Ovary (tissue), 9 donors: ENCODE results near the gene PROP1. TPM values are rescaled to one million over a fixed set of nuclear protein-coding genes. Genes with fewer than 3 reads are reported as not detected.

ENCODE experiments used
- DNase-seq, 5 donors: peaks; one replicate each; pipeline ENCODE4 v3.0.0-alpha.2; 2019 to 2020
- H3K27ac ChIP-seq, 2 donors: fragments of 200-600 bp; one replicate each; pipeline versions ENCODE4 v1.5.1 to v1.8.0; 2019 to 2022
- H3K27me3 ChIP-seq: fragments of 200-600 bp; one replicate; pipeline ENCODE4 v1.8.0; 2022
- H3K36me3 ChIP-seq: fragments of 200-600 bp; sonication (generic); one replicate; pipeline ENCODE4 v1.5.1; 2019
- H3K4me1 ChIP-seq: one replicate; pipeline ENCODE4 v1.8.1; 2013; ENCODE audit warnings: mild to moderate bottlenecking, moderate library complexity; ENCODE audit not compliant: insufficient read depth
- H3K4me3 ChIP-seq: fragments of 200-600 bp; sonication (generic); one replicate; pipeline ENCODE4 v1.5.1; 2017
- H3K9me3 ChIP-seq, 2 donors: fragments of 200-600 bp in 1 of 2; sonication (generic) in 1 of 2; one replicate each; pipeline versions ENCODE4 v1.5.1 to v1.8.1; 2013 to 2019; ENCODE audit warnings: mild to moderate bottlenecking in 1 of 2, moderate library complexity in 1 of 2
- CTCF ChIP-seq, 3 donors: fragments of 450-650 bp in 2 of 3; fragments of 200-600 bp in 1 of 3; IDR thresholded peaks; one replicate each; pipeline versions ENCODE4 v1.5.1 to v1.8.0; 2016 to 2022; ENCODE audit warnings: antibody characterized with exemption in 3 of 3, mild to moderate bottlenecking in 1 of 3
- EP300 ChIP-seq: sonication (generic); formaldehyde crosslinking; IDR thresholded peaks from one replicate; pipeline ENCODE4 v1.6.1; 2017; ENCODE audit warnings: antibody characterized with exemption
- POLR2A ChIP-seq: fragments of 450-650 bp; IDR thresholded peaks from one replicate; pipeline ENCODE4 v1.6.1; 2017; ENCODE audit warnings: antibody characterized with exemption, mild to moderate bottlenecking, moderate library complexity
- WGBS, 3 donors: extraction: QIAGEN DNeasy Blood & Tissue Kit in 1 of 3; methylation state at CpG; one replicate each; pipeline versions ENCODE4 v1.1.5 to v1.1.7; 2013 to 2017; 5-methylcytosine and 5-hydroxymethylcytosine counted together
- intact Hi-C, 4 donors: fragments of 100-400 bp; cut with DNase I; formaldehyde crosslinking; loops; one replicate each; pipeline versions ENCODE4 v1.11.0 to v1.15.1; 2022 to 2023
- polyA plus RNA-seq, 2 donors: library from polyadenylated mRNA; stranded (reverse); fragments of 200-250 nt in 1 of 2; fragments of 350-450 nt in 1 of 2; fragmentation: Illumina TruSeq in 1 of 2; extraction: RNeasy Lipid Tissue Mini Kit (QIAGEN cat#74804) in 1 of 2; gene quantifications; one replicate each; pipeline ENCODE4 v1.2.3, GENCODE V29; 2013 to 2014
- total RNA-seq, 7 donors: library from RNA; depleted of rRNA in 2 of 7; stranded (reverse); fragments of >200 nt in 2 of 7; fragmentation: NEBNext Ultra II Directional in 3 of 7; extraction: Animal tissue kit (Norgen Biotek cat#: 25700) in 3 of 7; gene quantifications; one replicate each; pipeline versions ENCODE4 v1.1.0 to v1.2.4, GENCODE V29; 2016 to 2023
- donor health status: DM: no; HTN: no; CAD: no; lungs with moderate emphysema.
- donor health status: DM: no; HTN: no; CAD: no.
- donor health status: Bipolar disorder and iron deficiency.
- donor health status: DM: yes; HTN: yes; CAD: no.
- donor health status: DM: no; HTN: no; CAD: no.
- donor health status: DM: yes; HTN: yes; CAD: no.

The PROP1 gene
- total and polyA plus RNA-seq, 9 donors, result not detected

GRCh38 chr5:177985430-177986040 is 10.5 kb downstream of the PROP1 start:
- H3K4me3 ChIP-seq, result no peak overlapping the region
- no peaks in the 10 kb centered on the region for H3K9me3 ChIP-seq
- no peaks in the 10 kb centered on the region for H3K36me3 ChIP-seq
- TF ChIP-seq EP300 (no peak), POLR2A (no peak), CTCF (IDR thresholded peaks at IDR 0.05) (no peak)
- 16 to 28% (median 23%) methylated on average over 43 to 50 of the region's 50 CpGs for WGBS, 3 donors
- no peak overlapping the region for H3K27ac ChIP-seq
- H3K4me1 ChIP-seq, result peaks cover 2% of the 10 kb centered on the region
- intact Hi-C loops, result no loop called here
- H3K27me3 ChIP-seq, result no peaks in the 10 kb centered on the region
- DNase-seq, result no peak

- no peak overlapping the region for H3K4me3 ChIP-seq
- H3K27me3 ChIP-seq, result no peaks in the 10 kb centered on the region
Observed at GRCh38 chr5:177984584-177985206, 11.3 kb downstream of the PROP1 start.

GRCh38 chr5:177983763-177984583 is 12.1 kb downstream of the PROP1 start:
- Histone ChIP-seq H3K9me3 (no peaks in the 10 kb centered on the region), H3K27ac (no peak overlapping the region), H3K4me3 (no peak overlapping the region), H3K27me3 (no peaks in the 10 kb centered on the region), H3K4me1 (peaks cover 2% of the 10 kb centered on the region), H3K36me3 (no peaks in the 10 kb centered on the region)
- DNase-seq, result no peak
- WGBS, 3 donors, result 21 to 32% (median 25%) methylated on average over 32 to 46 of the region's 46 CpGs
- TF ChIP-seq EP300 (no peak), CTCF (IDR thresholded peaks at IDR 0.05) (no peak), POLR2A (no peak)
- intact Hi-C loops, result no loop called here

More at GRCh38 chr5:177984584-177985206, 11.3 kb downstream of the PROP1 start:
- no peak for DNase-seq
- H3K36me3 ChIP-seq, result no peaks in the 10 kb centered on the region
- H3K9me3 ChIP-seq, result no peaks in the 10 kb centered on the region
- TF ChIP-seq POLR2A, result no peak
- no peak for TF ChIP-seq CTCF (IDR thresholded peaks at IDR 0.05)
- no peak for TF ChIP-seq EP300
- intact Hi-C loops, result no loop called here
- H3K4me1 ChIP-seq, result peaks cover 2% of the 10 kb centered on the region
- no peak overlapping the region for H3K27ac ChIP-seq
- WGBS, 3 donors, result 3 to 4% (median 4%) methylated on average over 36 to 47 of the region's 47 CpGs

GRCh38 chr5:177982956-177983355 is 13.1 kb downstream of the PROP1 start:
- Histone ChIP-seq H3K27me3 (no peaks in the 10 kb centered on the region), H3K9me3 (no peaks in the 10 kb centered on the region), H3K4me3 (no peak overlapping the region), H3K36me3 (no peaks in the 10 kb centered on the region), H3K27ac (no peak overlapping the region), H3K4me1 (peaks cover 2% of the 10 kb centered on the region)
- 86 to 91% (median 90%) methylated on average over 5 of the region's 5 CpGs for WGBS, 3 donors
- DNase-seq, result no peak
- TF ChIP-seq CTCF (IDR thresholded peaks at IDR 0.05) (no peak), EP300 (no peak), POLR2A (no peak)
- intact Hi-C loops, result no loop called here
